ENCODE data around the gene TRAP1.

TRAP1 gene

GRCh38 chr16:3756113-3756512 is 38.8 kb upstream of the TRAP1 start:
- no peak overlapping the region for H3K4me3 ChIP-seq (ENCODE audit: low read depth, low read length)
- TF ChIP-seq CTCF (IDR thresholded peaks at IDR 0.05; ENCODE audit: low read depth, low read length), result no peak

GRCh38 chr16:3755249-3755648 is 37.9 kb upstream of the TRAP1 start:
- no peak for TF ChIP-seq CTCF (IDR thresholded peaks at IDR 0.05; ENCODE audit: low read depth, low read length)
- H3K4me3 ChIP-seq (ENCODE audit: low read depth, low read length), result no peak overlapping the region

- no peak for TF ChIP-seq CTCF (IDR thresholded peaks at IDR 0.05; ENCODE audit: low read depth, low read length)
These were observed 37.4 kb upstream of the TRAP1 start for GRCh38 chr16:3754772-3755171.

GRCh38 chr16:3754081-3754703 is 36.9 kb upstream of the TRAP1 start:
- H3K4me3 ChIP-seq (ENCODE audit: low read depth, low read length), result no peak overlapping the region
- TF ChIP-seq CTCF (IDR thresholded peaks at IDR 0.05; ENCODE audit: low read depth, low read length), result no peak

More at GRCh38 chr16:3754772-3755171, 37.4 kb upstream of the TRAP1 start:
- H3K4me3 ChIP-seq (ENCODE audit: low read depth, low read length), result no peak overlapping the region

- TF ChIP-seq CTCF (IDR thresholded peaks at IDR 0.05; ENCODE audit: low read depth, low read length), result no peak
- no peak overlapping the region for H3K4me3 ChIP-seq (ENCODE audit: low read depth, low read length)
These were observed 35.7 kb upstream of the TRAP1 start for GRCh38 chr16:3752984-3753383.

GRCh38 chr16:3751878-3752277 is 34.6 kb upstream of the TRAP1 start:
- H3K4me3 ChIP-seq (ENCODE audit: low read depth, low read length), result no peak overlapping the region
- TF ChIP-seq CTCF (IDR thresholded peaks at IDR 0.05; ENCODE audit: low read depth, low read length), result no peak

- no peak overlapping the region for H3K4me3 ChIP-seq (ENCODE audit: low read depth, low read length)
- no peak for TF ChIP-seq CTCF (IDR thresholded peaks at IDR 0.05; ENCODE audit: low read depth, low read length)
These were observed 31.0 kb upstream of the TRAP1 start for GRCh38 chr16:3748307-3748706.

All from WI38 (cell line).